ENCODE results near the gene RBFOX1.

Gene RBFOX1

DNA sequence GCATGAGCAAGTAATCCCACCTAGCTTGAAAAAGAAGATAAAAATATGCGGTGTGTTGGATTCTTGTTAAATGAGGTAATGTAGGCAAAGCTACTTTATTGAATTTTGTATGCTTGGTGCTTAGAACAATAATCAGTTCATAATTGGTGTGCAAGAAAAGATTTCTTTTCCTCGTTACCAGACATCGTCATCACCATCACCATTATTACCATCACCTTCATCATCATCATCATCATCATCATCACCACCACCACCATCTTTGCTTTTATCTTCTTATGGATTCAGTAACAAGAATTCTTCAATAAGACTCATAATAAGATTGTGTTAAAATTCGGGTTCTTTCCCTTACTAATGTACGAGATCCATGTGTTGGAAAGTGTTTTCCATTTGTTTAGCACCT lies 173.7 kb downstream of the RBFOX1 start:
- H3K9ac ChIP-seq (ENCODE audit: low read depth in 1 of 2, low read length in 2 of 2): no peak overlapping the region
- H3K4me1 ChIP-seq (ENCODE audit: control insufficient read depth in 2 of 2, insufficient read depth in 2 of 2, low read length in 2 of 2): no peaks in the 10 kb centered on the region
- H3K36me3 ChIP-seq (ENCODE audit: control insufficient read depth in 2 of 2, insufficient read depth in 2 of 2, low read length in 2 of 2): no peaks in the 10 kb centered on the region
- no peaks in the 10 kb centered on the region for H3K27me3 ChIP-seq (ENCODE audit: control insufficient read depth in 2 of 2, insufficient read depth in 2 of 2, low read length in 2 of 2)
- H3K9me3 ChIP-seq (ENCODE audit: control insufficient read depth in 2 of 2, low read length in 2 of 2): no peaks in the 10 kb centered on the region
- no peak overlapping the region for H3K4me3 ChIP-seq (ENCODE audit: low read length in 2 of 2)
- H3K27ac ChIP-seq (ENCODE audit: low read depth in 2 of 2, low read length in 2 of 2): no peak overlapping the region

DNA sequence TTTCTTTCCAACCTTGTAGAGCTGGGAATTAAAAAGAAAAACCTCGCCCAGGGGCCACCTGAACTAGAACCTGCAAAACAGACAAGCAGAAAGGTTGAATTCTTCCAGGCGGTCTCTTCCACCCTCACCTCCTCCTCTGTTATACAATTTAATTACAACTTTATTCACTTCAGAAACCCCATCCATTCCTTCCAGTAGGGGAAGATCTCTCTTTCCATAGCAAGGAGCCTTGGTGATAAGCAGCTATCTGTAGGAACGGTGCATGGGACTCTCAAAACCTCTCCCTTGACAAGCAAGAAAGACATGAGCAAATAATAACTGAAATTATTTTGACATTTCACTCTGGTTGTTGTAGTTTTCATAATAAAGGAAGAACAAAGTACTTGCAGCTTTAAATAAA lies 176.0 kb downstream of the RBFOX1 start:
- no peak overlapping the region for H3K4me3 ChIP-seq (ENCODE audit: low read length in 2 of 2)
- H3K9me3 ChIP-seq (ENCODE audit: control insufficient read depth in 2 of 2, low read length in 2 of 2): no peaks in the 10 kb centered on the region
- H3K4me1 ChIP-seq (ENCODE audit: control insufficient read depth in 2 of 2, insufficient read depth in 2 of 2, low read length in 2 of 2): no peaks in the 10 kb centered on the region
- no peaks in the 10 kb centered on the region for H3K36me3 ChIP-seq (ENCODE audit: control insufficient read depth in 2 of 2, insufficient read depth in 2 of 2, low read length in 2 of 2)
- no peak overlapping the region for H3K9ac ChIP-seq (ENCODE audit: low read depth in 1 of 2, low read length in 2 of 2)
- H3K27ac ChIP-seq (ENCODE audit: low read depth in 2 of 2, low read length in 2 of 2): no peak overlapping the region
- no peaks in the 10 kb centered on the region for H3K27me3 ChIP-seq (ENCODE audit: control insufficient read depth in 2 of 2, insufficient read depth in 2 of 2, low read length in 2 of 2)

DNA sequence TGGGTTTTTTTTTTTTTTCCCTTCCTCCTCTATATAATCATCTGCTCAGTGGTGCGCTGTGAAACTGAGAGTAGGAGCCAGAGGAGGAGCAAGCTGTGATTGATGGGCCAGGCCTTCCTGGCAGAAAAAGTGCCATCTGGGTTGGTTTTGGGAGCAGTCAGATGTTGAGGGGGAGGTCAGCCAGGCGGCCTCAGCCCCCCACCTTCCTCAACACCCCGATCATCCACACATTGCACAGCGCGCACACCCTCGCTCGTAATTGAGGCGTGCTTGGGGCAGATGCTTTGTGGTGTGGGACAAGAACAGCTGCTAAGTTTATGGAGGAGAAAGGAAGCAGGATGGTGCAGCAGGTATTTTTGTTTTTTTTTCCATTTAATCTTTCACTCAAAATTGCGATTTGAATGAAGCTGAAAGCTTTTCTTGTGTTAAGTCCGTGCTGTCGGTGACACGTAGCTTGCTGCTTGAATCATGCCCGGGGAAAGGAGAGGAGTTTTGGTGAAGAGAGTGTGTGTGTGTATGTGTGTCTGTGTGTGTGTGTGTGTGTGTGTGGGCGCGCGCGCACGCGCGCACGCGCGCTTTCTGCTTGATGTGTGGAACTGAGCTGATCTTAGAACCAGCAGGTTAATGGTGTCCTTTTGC lies 177.4 kb downstream of the RBFOX1 start:
- Histone ChIP-seq H3K27me3 (ENCODE audit: control insufficient read depth in 2 of 2, insufficient read depth in 2 of 2, low read length in 2 of 2) (no peaks in the 10 kb centered on the region), H3K4me3 (ENCODE audit: low read length in 2 of 2) (no peak overlapping the region), H3K36me3 (ENCODE audit: control insufficient read depth in 2 of 2, insufficient read depth in 2 of 2, low read length in 2 of 2) (no peaks in the 10 kb centered on the region), H3K4me1 (ENCODE audit: control insufficient read depth in 2 of 2, insufficient read depth in 2 of 2, low read length in 2 of 2) (no peaks in the 10 kb centered on the region), H3K9me3 (ENCODE audit: control insufficient read depth in 2 of 2, low read length in 2 of 2) (no peaks in the 10 kb centered on the region), H3K9ac (ENCODE audit: low read depth in 1 of 2, low read length in 2 of 2) (no peak overlapping the region), H3K27ac (ENCODE audit: low read depth in 2 of 2, low read length in 2 of 2) (no peak overlapping the region)

DNA sequence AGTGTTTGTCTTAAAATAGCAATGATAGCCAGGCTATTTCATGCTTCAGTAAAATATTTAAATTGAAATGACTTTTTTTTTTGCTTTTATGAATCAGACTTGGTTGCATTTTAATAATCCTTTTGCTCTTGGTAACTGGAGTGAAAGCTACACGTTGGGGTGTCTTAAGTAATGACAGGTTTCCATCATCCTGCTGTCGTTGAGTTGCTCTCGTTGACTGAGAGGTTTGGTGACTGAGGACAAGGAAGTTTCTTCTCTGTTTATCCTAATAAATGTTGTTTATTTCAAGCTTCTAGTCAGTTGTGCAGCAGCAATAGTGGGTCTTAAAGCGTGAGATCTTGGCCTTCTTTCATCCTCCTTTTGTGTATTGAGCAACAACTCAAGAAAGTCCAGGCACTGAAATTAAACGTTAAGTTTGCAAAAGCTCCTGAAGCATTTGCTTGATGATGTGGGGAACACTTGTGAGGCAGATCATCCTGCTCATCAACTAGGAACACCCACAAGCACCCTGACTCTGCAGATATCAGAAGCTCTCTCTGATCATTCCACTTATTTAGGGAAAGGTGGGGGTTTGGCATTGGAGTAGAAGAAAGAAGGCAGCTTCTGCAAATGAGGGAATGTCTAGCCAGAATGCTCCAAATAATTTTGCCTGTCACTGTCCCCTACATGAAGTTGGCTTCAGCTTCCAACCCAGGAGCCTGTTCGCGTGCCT lies 179.1 kb downstream of the RBFOX1 start:
- H3K27ac ChIP-seq (ENCODE audit: low read depth in 2 of 2, low read length in 2 of 2): no peak overlapping the region
- no peaks in the 10 kb centered on the region for H3K36me3 ChIP-seq (ENCODE audit: control insufficient read depth in 2 of 2, insufficient read depth in 2 of 2, low read length in 2 of 2)
- no peaks in the 10 kb centered on the region for H3K4me1 ChIP-seq (ENCODE audit: control insufficient read depth in 2 of 2, insufficient read depth in 2 of 2, low read length in 2 of 2)
- no peaks in the 10 kb centered on the region for H3K9me3 ChIP-seq (ENCODE audit: control insufficient read depth in 2 of 2, low read length in 2 of 2)
- no peak overlapping the region for H3K4me3 ChIP-seq (ENCODE audit: low read length in 2 of 2)
- H3K9ac ChIP-seq (ENCODE audit: low read depth in 1 of 2, low read length in 2 of 2): no peak overlapping the region
- H3K27me3 ChIP-seq (ENCODE audit: control insufficient read depth in 2 of 2, insufficient read depth in 2 of 2, low read length in 2 of 2): no peaks in the 10 kb centered on the region

DNA sequence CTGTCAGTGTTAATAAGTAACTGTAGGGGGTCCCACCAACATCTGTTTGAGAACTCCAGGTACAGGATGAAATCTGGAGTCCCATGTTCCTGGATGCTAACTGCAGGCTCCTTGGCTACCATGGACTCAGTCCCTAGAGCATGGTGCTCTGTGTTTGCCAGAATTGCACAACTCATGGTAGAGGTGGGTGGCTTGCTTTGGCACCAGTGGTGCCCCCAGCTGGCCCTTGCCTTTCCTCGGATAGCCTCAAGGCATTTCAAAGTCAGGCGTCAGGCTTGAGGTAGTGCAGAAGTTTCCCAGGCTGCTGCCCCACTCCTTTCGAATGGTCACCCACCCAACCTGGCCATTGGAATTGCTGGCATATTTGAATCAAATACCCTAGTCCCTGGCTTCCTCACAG lies 179.9 kb downstream of the RBFOX1 start:
- no peaks in the 10 kb centered on the region for H3K4me1 ChIP-seq (ENCODE audit: control insufficient read depth in 2 of 2, insufficient read depth in 2 of 2, low read length in 2 of 2)
- no peak overlapping the region for H3K9ac ChIP-seq (ENCODE audit: low read depth in 1 of 2, low read length in 2 of 2)
- H3K27me3 ChIP-seq (ENCODE audit: control insufficient read depth in 2 of 2, insufficient read depth in 2 of 2, low read length in 2 of 2): no peaks in the 10 kb centered on the region
- no peak overlapping the region for H3K27ac ChIP-seq (ENCODE audit: low read depth in 2 of 2, low read length in 2 of 2)
- no peaks in the 10 kb centered on the region for H3K9me3 ChIP-seq (ENCODE audit: control insufficient read depth in 2 of 2, low read length in 2 of 2)
- no peaks in the 10 kb centered on the region for H3K36me3 ChIP-seq (ENCODE audit: control insufficient read depth in 2 of 2, insufficient read depth in 2 of 2, low read length in 2 of 2)
- no peak overlapping the region for H3K4me3 ChIP-seq (ENCODE audit: low read length in 2 of 2)

DNA sequence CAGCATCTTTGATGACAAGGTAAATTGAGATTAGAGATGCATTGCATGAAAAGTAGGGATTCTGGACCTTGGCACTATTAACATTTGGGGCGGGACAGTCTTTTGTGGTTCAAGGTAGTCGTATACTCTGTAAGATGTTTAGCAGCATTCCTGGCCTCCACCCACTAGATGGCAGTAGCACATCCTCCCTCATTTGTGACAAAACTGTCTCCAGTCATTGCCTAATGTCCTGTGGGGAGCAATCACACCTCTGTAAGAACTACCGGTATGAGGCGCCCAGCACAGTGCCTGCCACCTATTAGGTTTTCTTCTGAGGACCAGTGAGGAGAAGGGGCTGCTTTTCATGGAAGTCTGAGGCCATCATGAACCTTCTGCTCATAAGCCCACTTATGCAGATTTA lies 180.8 kb downstream of the RBFOX1 start:
- H3K36me3 ChIP-seq (ENCODE audit: control insufficient read depth in 2 of 2, insufficient read depth in 2 of 2, low read length in 2 of 2): no peaks in the 10 kb centered on the region
- no peaks in the 10 kb centered on the region for H3K9me3 ChIP-seq (ENCODE audit: control insufficient read depth in 2 of 2, low read length in 2 of 2)
- no peak overlapping the region for H3K9ac ChIP-seq (ENCODE audit: low read depth in 1 of 2, low read length in 2 of 2)
- H3K4me1 ChIP-seq (ENCODE audit: control insufficient read depth in 2 of 2, insufficient read depth in 2 of 2, low read length in 2 of 2): no peaks in the 10 kb centered on the region
- H3K4me3 ChIP-seq (ENCODE audit: low read length in 2 of 2): no peak overlapping the region
- H3K27ac ChIP-seq (ENCODE audit: low read depth in 2 of 2, low read length in 2 of 2): no peak overlapping the region
- H3K27me3 ChIP-seq (ENCODE audit: control insufficient read depth in 2 of 2, insufficient read depth in 2 of 2, low read length in 2 of 2): no peaks in the 10 kb centered on the region

DNA sequence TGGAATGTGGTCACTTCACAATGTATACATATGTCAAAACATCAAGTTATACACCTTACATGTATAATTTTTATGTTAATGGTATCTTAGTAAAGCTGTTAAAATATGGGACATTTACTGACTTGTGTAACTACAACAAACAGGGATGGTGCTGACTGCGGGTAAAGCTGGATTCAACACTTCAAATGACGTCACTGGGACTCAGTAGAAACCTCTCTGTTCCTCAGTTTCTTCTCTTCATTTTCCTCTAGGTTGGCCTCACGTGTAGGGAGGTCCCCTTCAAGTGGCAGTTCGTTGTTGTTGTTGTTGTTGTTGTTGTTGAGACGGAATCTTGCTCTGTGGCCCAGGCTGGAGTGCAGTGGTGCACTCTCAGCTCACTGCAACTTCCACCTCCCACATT lies 182.9 kb downstream of the RBFOX1 start:
- no peaks in the 10 kb centered on the region for H3K36me3 ChIP-seq (ENCODE audit: control insufficient read depth in 2 of 2, insufficient read depth in 2 of 2, low read length in 2 of 2)
- no peaks in the 10 kb centered on the region for H3K4me1 ChIP-seq (ENCODE audit: control insufficient read depth in 2 of 2, insufficient read depth in 2 of 2, low read length in 2 of 2)
- no peaks in the 10 kb centered on the region for H3K27me3 ChIP-seq (ENCODE audit: control insufficient read depth in 2 of 2, insufficient read depth in 2 of 2, low read length in 2 of 2)
- H3K9ac ChIP-seq (ENCODE audit: low read depth in 1 of 2, low read length in 2 of 2): no peak overlapping the region
- H3K27ac ChIP-seq (ENCODE audit: low read depth in 2 of 2, low read length in 2 of 2): no peak overlapping the region
- no peaks in the 10 kb centered on the region for H3K9me3 ChIP-seq (ENCODE audit: control insufficient read depth in 2 of 2, low read length in 2 of 2)
- no peak overlapping the region for H3K4me3 ChIP-seq (ENCODE audit: low read length in 2 of 2)

DNA sequence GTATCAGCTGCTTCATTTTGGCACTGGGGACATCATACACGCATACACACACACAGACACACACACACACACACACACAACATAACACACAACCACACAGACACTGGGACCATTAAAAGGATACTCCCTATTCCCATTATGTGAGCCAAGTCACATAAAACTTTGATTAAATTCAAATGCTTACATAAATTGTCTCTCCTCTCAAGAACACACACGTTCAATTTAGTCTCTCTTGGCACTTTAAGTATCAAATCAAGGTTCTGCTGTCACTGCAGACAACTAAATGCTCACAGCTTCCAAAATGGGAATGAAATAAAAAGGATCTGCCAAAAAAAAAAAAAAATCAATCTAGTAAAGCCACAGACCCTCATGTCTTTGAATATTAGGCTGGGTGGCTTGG lies 184.9 kb downstream of the RBFOX1 start:
- H3K4me3 ChIP-seq (ENCODE audit: low read length in 2 of 2): no peak overlapping the region
- H3K27ac ChIP-seq (ENCODE audit: low read depth in 2 of 2, low read length in 2 of 2): no peak overlapping the region
- no peaks in the 10 kb centered on the region for H3K36me3 ChIP-seq (ENCODE audit: control insufficient read depth in 2 of 2, insufficient read depth in 2 of 2, low read length in 2 of 2)

DNA sequence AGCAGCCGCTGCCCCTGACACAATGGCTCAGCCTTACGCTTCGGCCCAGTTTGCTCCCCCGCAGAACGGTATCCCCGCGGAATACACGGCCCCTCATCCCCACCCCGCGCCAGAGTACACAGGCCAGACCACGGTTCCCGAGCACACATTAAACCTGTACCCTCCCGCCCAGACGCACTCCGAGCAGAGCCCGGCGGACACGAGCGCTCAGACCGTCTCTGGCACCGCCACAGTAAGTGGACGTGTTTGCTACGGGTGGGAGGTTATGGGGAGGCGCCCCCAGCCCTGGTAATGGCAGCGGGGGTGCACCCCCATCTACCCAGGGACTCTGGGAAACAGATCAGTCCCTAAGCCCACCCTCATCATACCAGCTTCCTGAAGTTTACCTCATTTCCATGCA lies 185.5 kb downstream of the RBFOX1 start:
- Histone ChIP-seq H3K4me1 (ENCODE audit: control insufficient read depth in 2 of 2, insufficient read depth in 2 of 2, low read length in 2 of 2) (no peaks in the 10 kb centered on the region), H3K27me3 (ENCODE audit: control insufficient read depth in 2 of 2, insufficient read depth in 2 of 2, low read length in 2 of 2) (no peaks in the 10 kb centered on the region), H3K27ac (ENCODE audit: low read depth in 2 of 2, low read length in 2 of 2) (no peak overlapping the region), H3K4me3 (ENCODE audit: low read length in 2 of 2) (no peak overlapping the region), H3K9me3 (ENCODE audit: control insufficient read depth in 2 of 2, low read length in 2 of 2) (no peaks in the 10 kb centered on the region), H3K9ac (ENCODE audit: low read depth in 1 of 2, low read length in 2 of 2) (no peak overlapping the region), H3K36me3 (ENCODE audit: control insufficient read depth in 2 of 2, insufficient read depth in 2 of 2, low read length in 2 of 2) (no peaks in the 10 kb centered on the region)

More for the DNA sequence above, 184.9 kb downstream of the RBFOX1 start:
- Histone ChIP-seq H3K9ac (ENCODE audit: low read depth in 1 of 2, low read length in 2 of 2) (no peak overlapping the region), H3K4me1 (ENCODE audit: control insufficient read depth in 2 of 2, insufficient read depth in 2 of 2, low read length in 2 of 2) (no peaks in the 10 kb centered on the region), H3K27me3 (ENCODE audit: control insufficient read depth in 2 of 2, insufficient read depth in 2 of 2, low read length in 2 of 2) (no peaks in the 10 kb centered on the region), H3K9me3 (ENCODE audit: control insufficient read depth in 2 of 2, low read length in 2 of 2) (no peaks in the 10 kb centered on the region)

DNA sequence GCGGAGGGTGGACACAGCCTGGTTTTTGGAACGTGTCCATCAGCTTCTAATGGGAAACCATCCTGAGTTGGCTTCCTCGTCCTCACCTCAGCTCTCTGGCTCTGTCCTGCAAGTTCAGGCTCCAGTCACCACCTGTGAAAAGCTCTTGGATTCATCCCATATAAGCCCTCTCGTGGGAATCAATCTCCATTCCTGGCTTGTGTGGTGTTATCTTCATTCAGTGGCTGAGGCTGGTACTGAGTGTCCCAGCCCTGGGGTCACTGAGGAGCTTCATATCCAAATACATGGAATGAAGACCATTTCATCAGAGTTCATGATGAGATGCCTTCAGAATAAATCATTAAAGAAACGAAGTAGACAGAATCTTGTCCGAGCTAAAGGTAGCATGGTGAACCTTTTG lies 189.2 kb downstream of the RBFOX1 start:
- no peaks in the 10 kb centered on the region for H3K4me1 ChIP-seq (ENCODE audit: control insufficient read depth in 2 of 2, insufficient read depth in 2 of 2, low read length in 2 of 2)
- H3K9ac ChIP-seq (ENCODE audit: low read depth in 1 of 2, low read length in 2 of 2): no peak overlapping the region

More for the DNA sequence above, 189.2 kb downstream of the RBFOX1 start:
- H3K36me3 ChIP-seq (ENCODE audit: control insufficient read depth in 2 of 2, insufficient read depth in 2 of 2, low read length in 2 of 2): no peaks in the 10 kb centered on the region
- H3K9me3 ChIP-seq (ENCODE audit: control insufficient read depth in 2 of 2, low read length in 2 of 2): no peaks in the 10 kb centered on the region
- no peak overlapping the region for H3K4me3 ChIP-seq (ENCODE audit: low read length in 2 of 2)
- H3K27ac ChIP-seq (ENCODE audit: low read depth in 2 of 2, low read length in 2 of 2): no peak overlapping the region
- H3K27me3 ChIP-seq (ENCODE audit: control insufficient read depth in 2 of 2, insufficient read depth in 2 of 2, low read length in 2 of 2): no peaks in the 10 kb centered on the region

All from mucosa of rectum (tissue), 2 donors.